GM21515 (cell line): Measurements from ENCODE around the gene TRIM24.
"Not testable (repeated sequence)": the region's sequence is repeated elsewhere in the genome, so short reads cannot be mapped to it uniquely, and the experiment has no call there.

ENCODE experiments used
- ATAC-seq: cut with Tn5 transposase; IDR thresholded peaks from one replicate; pipeline ENCODE4 v1.9.1; 2021; ENCODE audit not compliant: unreplicated experiment

TRIM24 gene

GRCh38 chr7:138460649-138461607 is 869 bp downstream of the TRIM24 start:
- ATAC-seq: peak; percentile 35

- ATAC-seq: not testable (repeated sequence)
Measured at GRCh38 chr7:138463291-138463618, 3.2 kb downstream of the TRIM24 start.

GRCh38 chr7:138465046-138465445 is 5.0 kb downstream of the TRIM24 start:
- no peak for ATAC-seq

- peak; percentile 42 for ATAC-seq
Measured at GRCh38 chr7:138466069-138466756, 6.2 kb downstream of the TRIM24 start.

- ATAC-seq: no peak
Measured at GRCh38 chr7:138468244-138469123, 8.4 kb downstream of the TRIM24 start.

GRCh38 chr7:138470391-138471157 is 10.5 kb downstream of the TRIM24 start:
- no peak for ATAC-seq

GRCh38 chr7:138472292-138473079 is 12.4 kb downstream of the TRIM24 start:
- no peak for ATAC-seq

GRCh38 chr7:138475377-138475776 is 15.3 kb downstream of the TRIM24 start:
- ATAC-seq: no peak

- no peak for ATAC-seq
Measured at GRCh38 chr7:138477081-138477578, 17.1 kb downstream of the TRIM24 start.

GRCh38 chr7:138477581-138477980 is 17.5 kb downstream of the TRIM24 start:
- no peak for ATAC-seq

- ATAC-seq: peak; percentile 71
Measured at GRCh38 chr7:138478499-138478908, 18.4 kb downstream of the TRIM24 start.

GRCh38 chr7:138480527-138480926 is 20.5 kb downstream of the TRIM24 start:
- no peak for ATAC-seq

- ATAC-seq: no peak
Measured at GRCh38 chr7:138481447-138482380, 21.7 kb downstream of the TRIM24 start.

- no peak for ATAC-seq
Measured at GRCh38 chr7:138483531-138483930, 23.5 kb downstream of the TRIM24 start.

GRCh38 chr7:138485508-138485907 is 25.4 kb downstream of the TRIM24 start:
- ATAC-seq: not testable (repeated sequence)

- ATAC-seq: not testable (repeated sequence)
Measured at GRCh38 chr7:138489139-138489538, 29.1 kb downstream of the TRIM24 start.

GRCh38 chr7:138491612-138492386 is 31.7 kb downstream of the TRIM24 start:
- ATAC-seq: no peak

- no peak for ATAC-seq
Measured at GRCh38 chr7:138492423-138492822, 32.4 kb downstream of the TRIM24 start.
